Stimulated activated CD4-positive, alpha-beta T cell treated with anti-CD3 and anti-CD28 coated beads, TNF-alpha, amount 100 ng/mL, for 4 hours (primary cell): ENCODE measurements around the gene FOXK2.
A peak's percentile ranks its signal among the peaks of the same experiment; 100 is the strongest.
"Not testable (repeated sequence)": the region's sequence is repeated elsewhere in the genome, so short reads cannot be mapped to it uniquely, and the experiment has no call there.

ENCODE experiments used
- DNase-seq, 3 experiments: peaks; one replicate each; pipeline ENCODE4 v3.0.0-alpha.2; 2020; ENCODE audit warnings: low read depth in 3 of 3

Gene FOXK2

DNA sequence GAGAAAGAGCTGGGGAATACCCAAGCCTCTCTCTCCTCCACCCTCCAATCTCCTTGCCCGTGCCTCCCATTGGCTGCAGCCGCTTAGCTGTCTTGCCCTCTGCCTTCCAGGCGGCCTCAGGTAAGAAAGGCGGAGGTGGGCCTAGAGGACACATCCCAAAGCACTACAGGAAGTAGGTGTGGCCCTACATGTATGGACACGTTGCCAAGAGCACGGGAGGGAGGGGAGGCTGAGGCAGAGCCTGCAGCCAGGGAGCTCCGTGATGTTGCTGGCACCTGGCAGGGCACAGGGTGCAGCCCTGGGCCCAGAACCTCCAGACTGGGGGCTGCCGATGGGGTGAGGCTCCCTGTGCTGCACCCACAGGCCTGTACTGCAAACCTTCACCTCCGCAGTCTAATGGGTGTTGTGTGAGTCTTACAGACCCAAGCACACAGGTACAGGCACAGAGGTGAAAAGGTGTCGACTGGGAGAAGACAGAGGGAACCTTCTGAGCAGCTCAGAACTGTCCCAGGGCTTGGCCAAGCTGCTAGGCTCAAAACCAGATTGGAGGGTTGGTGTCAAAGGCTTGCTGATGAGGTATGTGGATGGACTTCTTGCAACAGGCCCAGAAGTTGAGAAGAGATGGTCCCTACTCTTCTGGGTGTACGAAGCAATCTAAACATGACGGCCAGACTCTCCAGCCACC, 23.5 kb upstream of the FOXK2 start:
- no peak for DNase-seq

DNA sequence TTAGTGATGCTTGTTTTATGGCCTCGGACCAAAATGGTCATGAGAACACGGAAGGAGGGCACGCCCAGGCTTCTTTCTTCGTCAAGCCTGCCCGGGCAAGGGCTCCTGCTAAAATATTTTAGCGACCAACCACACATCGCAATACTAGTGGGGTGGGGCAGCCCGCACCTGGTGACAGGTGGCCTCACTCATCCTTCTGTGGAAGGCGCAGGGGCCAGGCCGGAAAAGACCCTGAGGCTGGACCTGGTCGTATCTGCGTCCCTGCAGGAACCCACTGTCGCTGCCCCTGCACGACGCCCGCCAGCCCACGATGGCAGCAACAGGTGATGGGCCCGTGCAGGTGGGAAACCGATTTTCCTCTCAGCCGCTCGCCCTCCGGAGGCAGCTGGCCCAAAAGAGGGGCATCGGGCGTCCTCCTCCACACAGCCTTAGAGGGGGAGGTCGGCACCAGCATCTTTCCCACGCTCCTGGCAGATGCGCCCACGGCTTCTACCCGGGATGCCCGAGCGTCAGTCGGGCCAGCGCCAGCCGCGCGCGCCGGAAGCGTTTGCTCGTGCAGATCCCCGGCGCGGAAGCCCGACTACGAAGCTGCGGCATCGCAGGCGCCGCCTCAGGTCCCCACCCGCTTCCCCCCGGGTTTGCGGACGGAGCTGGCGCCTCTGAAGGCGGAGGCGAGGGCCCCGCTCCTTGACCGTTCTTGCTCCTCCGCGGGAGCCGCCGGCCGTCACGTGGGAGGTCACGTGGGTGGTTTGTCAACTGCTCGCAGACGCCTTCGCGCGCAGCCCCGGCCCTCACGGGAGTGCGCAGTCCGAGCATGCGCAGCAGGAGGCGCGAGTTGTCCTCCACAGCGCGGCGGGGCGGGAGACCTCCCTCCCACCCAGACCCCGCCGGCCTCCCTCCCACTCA, 22.8 kb upstream of the FOXK2 start:
- DNase-seq = peak; percentile 80 to 85 (median 84)

DNA sequence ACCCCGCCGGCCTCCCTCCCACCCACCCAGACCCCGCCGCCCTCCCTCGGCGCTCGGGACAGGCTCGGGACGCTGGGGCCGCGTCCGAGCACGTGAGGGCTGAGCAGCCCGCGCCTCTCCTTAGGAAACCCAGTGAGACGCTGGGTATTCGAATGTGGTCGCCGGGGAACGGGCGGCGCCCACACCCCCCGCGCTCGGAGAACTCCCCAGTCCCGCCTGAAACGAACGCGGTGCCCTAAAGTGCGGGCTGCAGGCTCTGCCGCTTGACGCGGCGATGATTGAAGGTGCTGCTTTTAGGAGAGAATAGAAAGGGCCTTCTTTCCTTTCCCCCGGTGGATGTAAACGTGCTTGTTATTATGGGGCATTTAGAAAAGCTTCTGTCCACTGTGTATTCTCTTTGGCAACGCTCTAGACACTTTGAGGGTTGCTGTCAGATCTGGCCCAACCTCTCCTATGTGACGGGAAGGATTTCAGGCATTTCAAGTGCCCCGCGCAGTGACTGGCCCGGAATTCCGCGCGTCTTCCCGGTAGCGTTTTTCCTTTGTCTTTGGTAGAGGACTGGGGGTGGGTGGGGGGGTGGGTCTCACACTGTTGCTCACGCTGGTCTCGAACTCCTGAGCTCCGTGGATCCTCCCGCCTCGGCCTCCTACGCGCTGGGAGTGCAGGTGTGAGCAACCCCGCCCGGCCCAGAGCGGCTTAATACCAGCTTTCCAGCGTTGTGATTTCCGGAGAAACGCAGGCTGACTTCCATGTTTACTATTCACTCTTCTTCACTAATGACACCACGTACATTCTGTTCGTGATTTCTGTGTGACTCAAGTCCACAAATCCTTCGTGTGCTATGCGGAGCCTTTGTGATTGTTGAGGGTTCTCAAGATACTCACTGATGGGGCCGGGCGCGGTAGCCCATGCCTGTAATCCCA, 21.8 kb upstream of the FOXK2 start:
- peak in 2 of 3 experiments; percentile 30 to 36 for DNase-seq

DNA sequence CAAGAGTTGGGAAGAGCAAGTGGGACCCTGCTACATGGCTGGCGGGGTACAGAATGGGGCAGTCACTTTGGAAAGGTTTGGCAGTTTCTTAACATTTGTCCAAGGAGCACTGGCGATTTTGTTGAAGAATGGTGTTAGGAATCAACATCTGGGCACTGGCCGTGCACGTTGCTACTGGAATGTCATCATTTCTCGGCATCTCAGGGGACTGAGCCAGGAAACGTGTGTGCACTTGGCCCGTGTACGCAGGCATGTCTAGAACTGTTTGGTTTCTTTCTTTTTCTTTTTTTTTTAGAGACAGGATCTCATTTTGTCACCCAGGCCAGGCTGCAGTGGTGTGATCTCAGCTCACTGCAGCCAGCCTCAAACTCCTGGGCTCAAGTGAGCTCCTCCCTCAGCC, 17.3 kb upstream of the FOXK2 start:
- DNase-seq = no peak

DNA sequence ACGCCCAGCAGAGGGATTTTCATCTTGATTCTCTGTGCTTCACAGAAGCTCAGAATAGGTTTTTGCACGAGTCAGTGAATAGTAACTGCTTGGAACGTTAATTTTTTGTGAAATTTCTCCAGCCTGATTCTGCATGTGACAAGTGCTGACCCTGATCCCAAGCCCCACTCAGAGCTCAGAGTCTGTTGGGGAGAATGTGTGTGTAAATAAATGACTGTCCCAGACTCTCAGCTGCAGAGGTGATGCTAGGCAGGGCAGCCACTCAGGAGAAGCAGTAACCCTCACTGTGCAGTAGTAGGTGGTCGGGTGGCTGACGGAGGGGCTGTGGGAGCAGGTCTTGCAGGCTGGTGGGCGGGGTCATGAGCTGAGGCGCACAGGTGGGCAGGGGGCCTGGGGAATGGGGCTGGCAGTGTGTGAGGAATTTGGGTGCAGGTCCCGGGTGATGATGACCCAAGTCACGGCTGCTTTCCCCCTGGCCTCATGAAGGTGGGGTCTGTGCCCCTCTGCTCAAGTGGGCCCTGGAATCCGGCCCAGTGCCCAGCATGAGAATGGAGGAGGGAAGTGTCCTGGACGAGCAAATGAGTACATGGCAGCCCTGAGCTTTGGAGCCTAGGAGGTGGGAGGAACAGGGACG, 16.3 kb upstream of the FOXK2 start:
- DNase-seq = no peak

DNA sequence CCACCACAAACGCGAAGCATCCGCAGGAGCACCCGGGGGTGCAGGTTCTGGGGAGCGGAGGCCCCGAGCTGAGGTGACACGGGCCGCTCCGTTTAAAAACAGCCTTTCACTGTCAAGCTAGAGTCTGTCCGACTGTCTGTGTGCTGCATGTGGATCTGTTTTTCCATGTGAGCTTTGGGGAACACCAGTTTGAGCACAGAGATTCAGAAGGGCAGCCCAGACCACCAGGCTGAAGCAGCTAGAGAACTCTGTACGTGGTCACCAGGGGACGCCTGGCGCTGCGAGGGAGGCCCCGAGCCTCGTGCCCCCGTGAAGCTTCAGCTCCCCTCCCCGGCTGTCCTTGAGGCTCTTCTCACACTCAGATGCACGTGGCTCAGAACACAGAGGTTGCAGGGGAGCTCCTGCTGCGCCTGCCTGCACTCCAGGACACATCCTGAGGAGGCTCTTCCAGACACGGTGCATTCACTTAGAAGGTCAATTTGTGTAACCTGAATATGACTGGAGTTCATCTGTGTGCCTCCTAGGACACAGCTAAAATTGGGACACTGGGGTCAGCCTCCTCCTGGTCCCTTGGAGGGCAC, 15.7 kb upstream of the FOXK2 start:
- DNase-seq = no peak

DNA sequence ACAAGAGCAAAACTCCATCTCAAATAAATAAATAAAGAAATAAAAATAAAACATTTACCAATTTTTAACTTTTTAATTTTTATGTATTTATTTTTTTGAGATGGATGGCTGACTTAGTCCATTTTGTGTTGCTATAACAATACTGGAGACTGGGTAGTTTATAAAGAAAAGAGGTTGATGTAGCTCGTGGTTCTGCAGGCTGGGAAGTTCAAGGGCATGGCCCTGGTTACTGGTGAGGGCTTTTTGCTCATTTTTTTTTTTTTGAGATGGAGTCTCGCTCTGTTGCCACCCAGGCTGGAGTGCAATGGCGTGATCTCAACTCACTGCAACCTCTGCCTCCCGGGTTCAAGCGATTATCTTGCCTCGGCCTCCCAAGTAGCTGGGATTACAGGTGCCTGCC, 14.2 kb upstream of the FOXK2 start:
- DNase-seq = no peak

DNA sequence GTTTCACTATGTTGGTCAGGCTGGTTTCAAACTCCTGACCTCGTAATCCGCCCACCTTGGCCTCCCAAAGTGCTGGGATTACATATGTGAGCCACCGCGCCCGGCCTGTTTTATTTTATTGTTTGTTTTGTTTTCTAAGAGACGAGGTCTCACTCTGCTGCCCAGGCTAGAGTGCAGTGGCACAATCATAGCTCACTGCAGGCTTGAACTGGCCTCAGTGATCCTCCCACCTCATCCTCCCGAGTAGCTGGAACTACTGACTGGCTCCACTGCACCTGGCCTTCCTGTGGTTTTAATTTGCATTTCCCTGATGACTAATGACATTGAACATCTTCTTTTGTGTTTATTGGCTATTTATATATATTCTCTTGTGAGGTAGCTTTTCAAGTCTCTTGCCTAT, 13.1 kb upstream of the FOXK2 start:
- DNase-seq = not testable (repeated sequence)

DNA sequence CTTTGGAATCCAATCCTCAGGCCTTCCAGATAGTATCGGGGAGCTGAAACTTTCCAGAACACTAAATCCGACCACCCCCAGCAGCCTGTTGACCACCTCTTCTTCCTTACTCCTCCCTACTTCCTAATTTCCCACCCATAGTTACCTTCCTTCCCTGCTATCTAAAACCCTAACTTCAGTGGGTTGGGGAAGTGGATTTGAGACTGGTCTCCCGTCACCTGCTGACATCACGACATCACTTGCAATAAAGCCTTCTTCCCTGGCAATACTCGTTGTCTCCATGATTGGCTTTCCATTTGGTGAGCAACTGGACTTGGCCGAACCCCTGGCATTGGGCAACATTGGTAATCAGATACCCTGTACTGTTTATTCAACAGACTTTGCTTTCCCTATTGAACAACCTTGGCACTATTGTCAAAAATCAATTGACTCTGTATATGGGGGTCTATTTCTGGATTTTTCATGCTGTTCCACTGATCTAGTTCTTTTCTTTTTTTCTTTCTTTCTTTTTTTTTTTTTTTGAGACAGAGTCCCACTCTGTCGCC, 11.8 kb upstream of the FOXK2 start:
- DNase-seq = no peak

DNA sequence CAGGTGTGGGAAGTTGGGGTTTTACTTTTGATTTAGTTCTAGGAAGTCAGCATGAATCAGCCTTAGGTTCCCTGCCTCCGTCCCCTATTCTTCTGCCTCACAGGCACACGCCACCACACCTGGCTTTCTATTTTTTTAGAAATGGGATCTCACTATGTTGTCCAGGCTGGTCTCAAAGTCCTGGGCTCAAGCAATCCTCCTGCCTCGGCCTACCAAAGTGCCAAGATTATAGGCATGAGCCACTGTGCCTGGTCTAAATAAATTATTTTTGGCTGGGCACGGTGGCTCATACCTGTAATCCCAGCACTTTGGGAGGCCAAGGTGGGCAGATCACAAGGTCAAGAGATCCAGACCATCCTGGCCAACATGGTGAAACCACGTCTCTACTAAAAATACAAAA, 7.9 kb upstream of the FOXK2 start:
- not testable (repeated sequence) for DNase-seq

DNA sequence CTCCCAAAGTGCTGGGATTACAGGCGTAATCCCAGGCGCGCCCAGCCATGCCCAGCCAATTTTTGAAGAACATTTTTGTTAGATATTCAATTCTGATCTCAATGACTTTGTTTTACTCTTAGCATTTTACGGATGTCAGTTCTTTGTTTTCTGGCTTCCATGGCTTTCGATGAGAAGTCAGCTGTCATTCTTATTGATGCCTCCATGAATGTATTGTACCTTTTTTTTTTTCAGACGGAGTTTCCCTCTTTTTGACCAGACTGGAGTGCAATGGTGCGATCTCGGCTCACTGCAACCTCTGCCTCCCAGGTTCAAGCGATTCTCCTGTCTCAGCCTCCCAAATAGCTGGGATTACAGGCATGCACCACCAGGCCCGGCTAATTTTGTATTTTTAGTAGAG, 5.7 kb upstream of the FOXK2 start:
- not testable (repeated sequence) for DNase-seq

DNA sequence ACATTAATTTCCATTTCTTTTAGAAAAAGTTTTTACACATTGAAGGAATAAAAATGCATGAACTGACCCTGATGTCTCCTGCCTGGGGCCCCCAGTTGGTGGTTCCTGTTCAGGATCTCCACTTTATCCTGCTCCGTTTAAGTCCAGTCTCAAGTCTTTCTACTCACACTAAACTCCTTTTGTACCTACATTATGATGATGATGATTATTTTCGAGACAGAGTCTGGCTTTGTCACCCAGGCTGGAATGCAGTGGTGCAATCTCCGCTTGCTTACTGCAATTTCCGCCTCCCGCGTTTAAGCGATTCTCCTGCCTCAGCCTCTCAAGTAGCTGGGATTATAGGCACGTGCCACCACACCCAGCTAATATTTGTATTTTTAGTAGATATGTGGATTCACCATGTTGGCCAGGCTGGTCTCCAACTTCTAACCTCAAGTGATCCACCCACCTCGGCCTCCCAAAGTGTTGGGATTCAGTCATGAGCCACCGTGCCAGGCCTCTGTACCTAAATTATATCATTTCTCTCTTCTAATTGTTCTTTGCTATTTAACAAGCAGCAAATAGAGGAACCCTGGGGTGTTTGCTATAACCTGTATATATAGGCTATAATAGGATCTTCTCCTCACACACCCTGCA, 2.2 kb upstream of the FOXK2 start:
- DNase-seq = no peak

DNA sequence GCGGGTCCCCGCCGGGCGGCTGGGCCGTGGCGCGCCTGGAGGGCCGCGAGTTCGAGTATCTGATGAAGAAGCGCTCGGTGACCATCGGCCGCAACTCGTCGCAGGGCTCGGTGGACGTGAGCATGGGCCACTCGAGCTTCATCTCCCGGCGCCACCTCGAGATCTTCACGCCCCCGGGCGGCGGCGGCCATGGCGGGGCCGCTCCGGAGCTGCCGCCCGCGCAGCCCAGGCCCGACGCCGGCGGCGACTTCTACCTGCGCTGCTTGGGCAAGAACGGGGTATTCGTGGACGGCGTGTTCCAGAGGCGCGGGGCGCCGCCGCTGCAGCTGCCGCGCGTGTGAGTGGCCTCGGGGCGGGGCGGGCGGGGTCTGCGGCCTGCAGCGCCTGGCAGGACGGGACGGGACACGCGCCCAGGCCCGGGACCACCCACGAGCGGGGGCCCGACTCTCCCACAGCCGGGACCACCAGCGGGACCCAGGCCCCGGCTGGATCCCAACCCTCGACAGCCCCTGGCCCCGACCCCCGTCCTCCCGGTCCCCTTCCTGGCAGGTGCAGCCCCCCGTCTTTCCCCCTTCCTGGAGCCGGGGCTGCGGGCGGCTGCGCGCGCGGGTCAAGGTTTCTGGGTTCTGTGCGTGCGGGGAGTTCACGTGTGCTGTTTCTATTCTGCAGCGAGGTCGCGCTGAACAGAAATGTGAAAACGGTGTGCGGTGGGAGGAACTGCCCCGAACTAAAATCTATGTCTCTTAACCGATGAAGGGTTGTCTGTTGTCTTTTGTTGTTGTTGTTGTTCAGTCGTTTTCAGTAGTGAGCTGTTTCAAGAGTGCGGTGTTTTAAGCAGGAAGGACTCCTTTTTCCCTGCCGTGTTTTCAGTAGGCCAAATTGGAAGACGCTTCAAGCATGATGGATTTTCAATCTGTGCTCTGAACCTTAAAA, 705 bp downstream of the FOXK2 start:
- DNase-seq = peak; percentile 13 to 20 (median 17)

DNA sequence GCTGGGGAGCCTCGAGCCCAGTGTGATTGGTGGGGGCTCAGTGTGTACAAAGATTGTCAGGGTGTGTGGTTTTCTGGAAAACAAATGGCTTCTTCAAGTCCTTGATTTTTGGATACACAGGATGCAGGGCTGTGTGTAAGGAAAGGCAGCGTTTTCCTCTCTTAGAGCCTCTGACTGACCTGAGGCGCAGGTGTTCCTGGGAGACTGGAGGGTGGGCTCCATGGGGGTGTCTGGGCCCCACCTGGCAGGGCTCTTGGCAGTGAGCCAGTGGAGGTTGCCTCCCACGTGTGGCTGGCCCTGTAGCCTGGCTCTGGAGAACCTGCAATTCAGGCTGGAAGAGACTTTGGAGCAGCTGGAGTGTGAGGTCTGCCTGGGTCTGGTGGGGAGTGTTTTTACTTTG, 5.0 kb downstream of the FOXK2 start:
- DNase-seq = no peak

DNA sequence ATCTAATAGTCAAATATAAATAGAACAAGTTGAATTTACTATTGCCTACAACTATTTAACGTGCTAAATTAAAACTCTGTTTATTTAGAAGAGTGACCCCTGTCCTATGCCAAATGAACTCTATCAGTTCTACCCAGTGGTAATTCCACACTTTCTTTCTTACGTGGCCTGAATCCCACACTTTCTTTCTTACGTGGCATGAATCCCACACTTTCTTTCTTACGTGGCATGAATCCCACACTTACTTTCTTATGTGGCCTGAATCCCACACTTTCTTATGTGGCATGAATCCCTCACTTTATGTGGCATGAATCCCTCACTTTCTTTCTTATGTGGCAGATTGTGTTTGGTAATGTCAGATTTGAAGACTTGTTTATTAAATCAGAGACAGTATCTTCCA, 6.2 kb downstream of the FOXK2 start:
- DNase-seq = no peak

DNA sequence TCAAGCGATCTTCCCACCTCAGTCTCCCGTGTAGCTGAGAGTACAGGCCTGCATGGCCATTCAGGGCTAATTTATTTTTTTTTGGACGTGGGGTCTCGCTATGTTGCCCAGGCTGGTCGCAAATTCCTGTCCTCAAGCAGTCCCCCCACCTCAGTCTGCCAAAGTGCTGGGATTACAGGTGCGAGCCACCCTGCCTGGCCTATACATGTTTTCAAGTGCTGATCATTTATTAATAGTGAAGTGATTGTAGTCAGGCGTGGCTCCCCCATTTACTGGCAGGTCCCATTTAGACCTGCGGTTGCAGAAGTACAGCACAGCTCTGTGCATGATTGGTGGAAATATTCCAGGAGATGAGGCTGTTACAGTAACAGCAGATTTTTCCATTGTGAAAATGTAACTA, 8.4 kb downstream of the FOXK2 start:
- no peak for DNase-seq

DNA sequence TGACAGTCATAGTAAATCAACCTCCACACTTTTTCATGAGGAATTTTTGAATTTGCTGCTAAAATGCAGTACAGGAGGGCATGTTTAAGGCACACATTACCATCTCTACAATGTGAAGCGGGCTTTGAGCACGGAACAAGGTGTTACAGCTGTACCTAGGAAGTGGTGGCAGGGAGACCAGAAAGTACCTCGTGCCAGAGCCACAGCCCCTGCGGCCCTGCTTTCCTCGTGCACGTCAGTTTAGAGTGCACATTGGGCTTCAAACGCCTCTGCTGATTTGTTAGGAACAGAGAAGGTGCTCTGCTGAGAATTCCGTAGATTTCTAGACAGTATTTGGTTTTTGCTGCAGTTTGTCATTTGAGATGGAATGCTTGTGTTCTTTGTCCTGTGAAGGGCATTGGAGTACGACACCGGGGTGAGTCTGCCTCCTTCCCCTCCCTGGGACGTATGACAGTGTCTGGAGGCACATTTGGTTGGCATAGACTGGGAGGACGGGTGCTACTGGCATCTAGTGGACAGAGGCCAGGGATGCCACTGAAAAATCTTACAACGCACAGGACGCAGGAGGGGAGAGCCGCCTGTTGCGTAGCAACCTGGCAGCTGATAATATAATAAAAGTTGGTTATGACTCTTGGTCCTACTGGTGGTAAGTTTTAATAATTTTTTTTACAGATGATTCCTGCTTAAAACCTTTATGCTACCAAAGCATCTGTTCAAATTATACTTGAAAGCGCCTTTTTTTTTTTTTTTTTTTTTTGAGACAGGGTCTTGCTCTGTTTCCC, 9.1 kb downstream of the FOXK2 start:
- DNase-seq = no peak

DNA sequence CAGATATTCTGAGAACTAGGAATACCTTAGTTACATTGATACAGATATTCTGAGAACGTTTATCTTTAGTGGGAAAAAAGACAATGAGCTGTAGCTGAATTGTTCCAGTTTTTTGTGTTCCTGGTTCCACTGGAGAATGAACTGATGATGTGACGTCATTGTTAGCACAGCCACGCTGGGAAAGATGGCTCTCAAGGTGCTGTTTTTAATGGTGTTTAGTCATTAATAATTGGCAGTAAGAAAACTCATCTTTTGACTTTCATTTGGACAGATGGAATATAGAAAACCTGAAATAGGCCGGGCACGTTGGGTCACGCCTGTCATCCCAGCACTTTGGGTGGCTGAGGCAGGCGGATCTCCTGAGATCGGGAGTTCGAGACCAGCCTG, 10.4 kb downstream of the FOXK2 start:
- DNase-seq = no peak
